ENCODE results near the gene TKT. TPM values are rescaled to one million over a fixed set of nuclear protein-coding genes. Genes with fewer than 3 reads are reported as not detected.

Gene TKT
- polyA plus RNA-seq, 1 donor from 2014 or later, result 194 TPM

DNA sequence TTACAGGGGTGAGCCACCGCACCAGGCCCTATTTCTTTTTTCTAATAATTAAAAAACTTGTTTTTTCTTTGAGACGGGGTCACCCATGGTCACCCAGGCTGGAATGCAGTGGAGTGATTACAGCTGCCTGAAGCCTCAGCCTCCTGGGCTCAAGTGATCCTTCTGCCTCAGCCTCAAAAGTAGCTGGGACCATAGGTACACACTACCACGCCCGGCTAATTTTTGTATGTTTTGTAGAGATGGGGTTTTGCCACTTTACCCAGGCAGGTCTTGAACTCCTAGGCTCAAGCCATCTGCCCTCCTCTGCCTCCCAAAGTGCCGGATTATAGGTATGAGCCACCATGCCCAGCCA is 858 bp upstream of the TKT start:
- no peak overlapping the region for H3K4me2 ChIP-seq (ENCODE audit: low read length)
- H2AFZ ChIP-seq (ENCODE audit: low read depth, low read length), result no peak overlapping the region
- TF ChIP-seq MXI1 (conservative IDR thresholded peaks at IDR 0.05; ENCODE audit: poor library complexity, severe bottlenecking) (no peak), TAF1 (IDR thresholded peaks at IDR 0.05; ENCODE audit: low read depth) (no peak)
- H3K9ac ChIP-seq (ENCODE audit: low read length), result no peak overlapping the region
- H3K4me3 ChIP-seq (ENCODE audit: low read length), result no peak overlapping the region
- H3K9me2 ChIP-seq (ENCODE audit: insufficient read depth, low read length), result no peaks in the 10 kb centered on the region
- no peaks in the 10 kb centered on the region for H3K9me3 ChIP-seq (ENCODE audit: low read length)
- no peaks in the 10 kb centered on the region for H4K20me1 ChIP-seq (ENCODE audit: insufficient read depth)
- no peaks in the 10 kb centered on the region for H3K27me3 ChIP-seq (ENCODE audit: insufficient read depth, low read depth, low read length)
- H3K27ac ChIP-seq (ENCODE audit: low read length), result no peak overlapping the region
- no peaks in the 10 kb centered on the region for H3K36me3 ChIP-seq (ENCODE audit: insufficient read depth, low read length)
- H3K79me2 ChIP-seq (replicated peaks; ENCODE audit: insufficient read depth, low read length), result peaks cover 34% of the 10 kb centered on the region
- H3F3A ChIP-seq (ENCODE audit: insufficient read depth, low read length, poor library complexity, severe bottlenecking), result no peaks in the 10 kb centered on the region

DNA sequence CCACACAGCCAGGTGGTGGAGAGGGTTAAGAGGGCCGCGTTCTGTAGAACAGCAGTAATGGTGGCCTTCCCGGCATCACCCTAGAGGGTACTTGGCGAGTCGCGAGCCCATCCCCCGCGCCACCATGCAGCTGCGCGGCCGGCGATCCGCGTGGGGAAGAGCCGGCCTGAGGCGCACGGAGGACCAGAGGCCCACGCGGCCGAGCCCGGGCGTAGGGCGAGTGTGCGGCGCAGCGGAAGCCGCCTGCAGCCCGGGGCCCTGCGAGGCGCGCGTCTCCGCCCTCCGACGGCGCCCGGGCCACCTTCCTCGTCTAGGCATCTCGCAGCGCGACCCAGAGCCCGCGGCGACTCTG is 423 bp downstream of the TKT start:
- Histone ChIP-seq H3K9me3 (ENCODE audit: low read length) (no peaks in the 10 kb centered on the region), H3K9ac (ENCODE audit: low read length) (peak overlapping the region; percentile 79), H3K27ac (ENCODE audit: low read length) (peak overlapping the region; percentile 80), H4K20me1 (ENCODE audit: insufficient read depth) (no peaks in the 10 kb centered on the region), H3K4me2 (ENCODE audit: low read length) (peak overlapping the region; percentile 80), H3K79me2 (replicated peaks; ENCODE audit: insufficient read depth, low read length) (peaks cover 43% of the 10 kb centered on the region), H3K4me3 (ENCODE audit: low read length) (peak overlapping the region; percentile 73), H3K36me3 (ENCODE audit: insufficient read depth, low read length) (no peaks in the 10 kb centered on the region), H3K9me2 (ENCODE audit: insufficient read depth, low read length) (no peaks in the 10 kb centered on the region), H3F3A (ENCODE audit: insufficient read depth, low read length, poor library complexity, severe bottlenecking) (no peaks in the 10 kb centered on the region), H2AFZ (ENCODE audit: low read depth, low read length) (no peak overlapping the region), H3K27me3 (ENCODE audit: insufficient read depth, low read depth, low read length) (no peaks in the 10 kb centered on the region)
- TF ChIP-seq, protein P1, sequence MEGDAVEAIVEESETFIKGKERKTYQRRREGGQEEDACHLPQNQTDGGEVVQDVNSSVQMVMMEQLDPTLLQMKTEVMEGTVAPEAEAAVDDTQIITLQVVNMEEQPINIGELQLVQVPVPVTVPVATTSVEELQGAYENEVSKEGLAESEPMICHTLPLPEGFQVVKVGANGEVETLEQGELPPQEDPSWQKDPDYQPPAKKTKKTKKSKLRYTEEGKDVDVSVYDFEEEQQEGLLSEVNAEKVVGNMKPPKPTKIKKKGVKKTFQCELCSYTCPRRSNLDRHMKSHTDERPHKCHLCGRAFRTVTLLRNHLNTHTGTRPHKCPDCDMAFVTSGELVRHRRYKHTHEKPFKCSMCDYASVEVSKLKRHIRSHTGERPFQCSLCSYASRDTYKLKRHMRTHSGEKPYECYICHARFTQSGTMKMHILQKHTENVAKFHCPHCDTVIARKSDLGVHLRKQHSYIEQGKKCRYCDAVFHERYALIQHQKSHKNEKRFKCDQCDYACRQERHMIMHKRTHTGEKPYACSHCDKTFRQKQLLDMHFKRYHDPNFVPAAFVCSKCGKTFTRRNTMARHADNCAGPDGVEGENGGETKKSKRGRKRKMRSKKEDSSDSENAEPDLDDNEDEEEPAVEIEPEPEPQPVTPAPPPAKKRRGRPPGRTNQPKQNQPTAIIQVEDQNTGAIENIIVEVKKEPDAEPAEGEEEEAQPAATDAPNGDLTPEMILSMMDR (IDR thresholded peaks at IDR 0.05; ENCODE audit: poor library complexity, severe bottlenecking), result no peak
- TF ChIP-seq, protein P2, sequence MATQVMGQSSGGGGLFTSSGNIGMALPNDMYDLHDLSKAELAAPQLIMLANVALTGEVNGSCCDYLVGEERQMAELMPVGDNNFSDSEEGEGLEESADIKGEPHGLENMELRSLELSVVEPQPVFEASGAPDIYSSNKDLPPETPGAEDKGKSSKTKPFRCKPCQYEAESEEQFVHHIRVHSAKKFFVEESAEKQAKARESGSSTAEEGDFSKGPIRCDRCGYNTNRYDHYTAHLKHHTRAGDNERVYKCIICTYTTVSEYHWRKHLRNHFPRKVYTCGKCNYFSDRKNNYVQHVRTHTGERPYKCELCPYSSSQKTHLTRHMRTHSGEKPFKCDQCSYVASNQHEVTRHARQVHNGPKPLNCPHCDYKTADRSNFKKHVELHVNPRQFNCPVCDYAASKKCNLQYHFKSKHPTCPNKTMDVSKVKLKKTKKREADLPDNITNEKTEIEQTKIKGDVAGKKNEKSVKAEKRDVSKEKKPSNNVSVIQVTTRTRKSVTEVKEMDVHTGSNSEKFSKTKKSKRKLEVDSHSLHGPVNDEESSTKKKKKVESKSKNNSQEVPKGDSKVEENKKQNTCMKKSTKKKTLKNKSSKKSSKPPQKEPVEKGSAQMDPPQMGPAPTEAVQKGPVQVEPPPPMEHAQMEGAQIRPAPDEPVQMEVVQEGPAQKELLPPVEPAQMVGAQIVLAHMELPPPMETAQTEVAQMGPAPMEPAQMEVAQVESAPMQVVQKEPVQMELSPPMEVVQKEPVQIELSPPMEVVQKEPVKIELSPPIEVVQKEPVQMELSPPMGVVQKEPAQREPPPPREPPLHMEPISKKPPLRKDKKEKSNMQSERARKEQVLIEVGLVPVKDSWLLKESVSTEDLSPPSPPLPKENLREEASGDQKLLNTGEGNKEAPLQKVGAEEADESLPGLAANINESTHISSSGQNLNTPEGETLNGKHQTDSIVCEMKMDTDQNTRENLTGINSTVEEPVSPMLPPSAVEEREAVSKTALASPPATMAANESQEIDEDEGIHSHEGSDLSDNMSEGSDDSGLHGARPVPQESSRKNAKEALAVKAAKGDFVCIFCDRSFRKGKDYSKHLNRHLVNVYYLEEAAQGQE (IDR thresholded peaks at IDR 0.05; ENCODE audit: borderline replicate concordance), result peak; percentile 22
- TF ChIP-seq RAD21 (conservative IDR thresholded peaks at IDR 0.05), result peak; percentile 8
- TF ChIP-seq MXI1 (conservative IDR thresholded peaks at IDR 0.05; ENCODE audit: poor library complexity, severe bottlenecking), result peak; percentile 81

DNA sequence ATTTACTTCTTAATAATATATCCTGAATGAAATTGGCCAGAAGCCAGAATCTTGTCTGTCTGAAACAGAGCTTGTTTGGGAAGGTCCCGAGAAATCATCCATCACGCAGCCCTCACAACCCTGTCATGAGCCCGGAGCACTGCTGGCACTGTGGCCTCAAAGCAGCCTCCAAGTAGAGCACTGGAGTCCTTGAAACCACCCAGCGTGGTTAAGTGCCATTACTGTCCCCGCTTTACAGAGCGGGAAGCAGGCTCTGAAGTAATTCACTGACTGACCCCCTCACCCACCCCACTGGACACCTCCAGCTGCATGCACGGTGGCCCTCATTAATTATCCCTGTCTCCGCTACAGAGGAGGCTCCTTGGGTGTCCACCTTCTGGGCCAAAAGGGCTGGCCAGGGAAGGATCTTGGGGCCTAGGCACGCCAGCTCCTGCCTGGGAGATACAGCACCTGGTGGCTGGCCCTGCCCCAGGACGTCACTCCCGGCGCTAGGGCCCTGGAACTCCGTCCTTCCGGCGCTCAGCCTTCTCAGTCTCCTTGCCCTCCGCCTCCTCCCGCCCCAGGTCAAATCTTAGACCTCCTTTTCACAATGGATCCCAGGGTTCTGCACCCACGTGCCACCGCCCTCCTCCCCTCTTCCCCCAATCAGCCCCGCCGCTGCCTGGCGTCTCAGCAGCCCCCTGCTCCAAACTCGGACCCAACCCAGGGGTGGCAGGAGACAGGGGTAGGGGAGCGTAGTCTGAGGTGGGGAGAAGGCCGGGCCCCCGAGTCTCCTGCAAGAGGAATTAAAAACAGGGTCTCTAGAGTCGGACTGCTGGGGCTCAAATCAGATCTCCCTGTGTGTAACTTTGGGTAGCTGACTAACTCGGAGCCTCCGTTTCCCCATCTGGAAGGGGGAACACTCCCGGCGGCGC is 1.1 kb downstream of the TKT start:
- Histone ChIP-seq H3K9me2 (ENCODE audit: insufficient read depth, low read length) (no peaks in the 10 kb centered on the region), H3K27me3 (ENCODE audit: insufficient read depth, low read depth, low read length) (no peaks in the 10 kb centered on the region), H3K36me3 (ENCODE audit: insufficient read depth, low read length) (no peaks in the 10 kb centered on the region), H3F3A (ENCODE audit: insufficient read depth, low read length, poor library complexity, severe bottlenecking) (no peaks in the 10 kb centered on the region), H3K4me2 (ENCODE audit: low read length) (peak overlapping the region; percentile 80), H3K9me3 (ENCODE audit: low read length) (no peaks in the 10 kb centered on the region), H3K9ac (ENCODE audit: low read length) (peak overlapping the region; percentile 79), H3K4me3 (ENCODE audit: low read length) (peak overlapping the region; percentile 73), H3K27ac (ENCODE audit: low read length) (peak overlapping the region; percentile 80), H4K20me1 (ENCODE audit: insufficient read depth) (no peaks in the 10 kb centered on the region), H3K79me2 (replicated peaks; ENCODE audit: insufficient read depth, low read length) (peaks cover 43% of the 10 kb centered on the region), H2AFZ (ENCODE audit: low read depth, low read length) (no peak overlapping the region)
- TF ChIP-seq, protein P2 (IDR thresholded peaks at IDR 0.05; ENCODE audit: borderline replicate concordance), result no peak
- TF ChIP-seq MXI1 (conservative IDR thresholded peaks at IDR 0.05; ENCODE audit: poor library complexity, severe bottlenecking), result peak; percentile 3
- TF ChIP-seq POLR2AphosphoS5 (IDR thresholded peaks at IDR 0.05), result peak; percentile 41

All from neural cell (in vitro differentiated cells).